ENCODE results near the gene SV2B. TPM values are rescaled to one million over a fixed set of nuclear protein-coding genes. Genes with fewer than 3 reads are reported as not detected.

Gene SV2B
- total and polyA plus RNA-seq, 9 of the 15 experiments (the other 6 are each of a cell fraction or from before 2014, with no cell fraction given) = 0.01 to 0.25 (median 0.11) TPM

DNA sequence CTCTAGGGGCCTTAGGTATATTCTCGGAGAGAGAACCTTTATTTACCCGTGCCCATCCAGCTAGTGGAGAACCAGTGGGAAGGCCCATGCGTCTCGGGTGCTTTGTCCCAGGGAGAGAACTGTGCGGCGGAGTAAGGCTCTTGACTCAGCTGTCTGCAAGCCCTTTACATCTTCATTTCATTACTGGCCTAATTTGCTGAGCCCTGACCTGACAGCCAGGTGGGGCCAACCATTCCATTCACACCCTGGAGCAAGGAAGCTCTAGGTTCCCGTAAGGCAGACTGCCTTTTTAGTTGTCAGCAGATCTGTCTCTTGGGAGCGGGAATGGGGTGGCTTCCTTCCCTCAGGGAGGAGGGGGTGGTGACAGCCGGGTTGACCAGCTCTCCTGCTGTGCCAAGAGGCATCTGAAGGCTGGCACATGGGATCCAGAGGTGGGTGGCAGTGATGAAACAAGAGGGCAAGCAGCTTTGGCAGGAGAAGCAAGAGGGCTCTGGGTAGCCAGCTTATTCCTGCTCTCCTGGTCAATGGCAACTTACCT, 36.4 kb downstream of the SV2B start (continued):
- TF ChIP-seq, protein P1, sequence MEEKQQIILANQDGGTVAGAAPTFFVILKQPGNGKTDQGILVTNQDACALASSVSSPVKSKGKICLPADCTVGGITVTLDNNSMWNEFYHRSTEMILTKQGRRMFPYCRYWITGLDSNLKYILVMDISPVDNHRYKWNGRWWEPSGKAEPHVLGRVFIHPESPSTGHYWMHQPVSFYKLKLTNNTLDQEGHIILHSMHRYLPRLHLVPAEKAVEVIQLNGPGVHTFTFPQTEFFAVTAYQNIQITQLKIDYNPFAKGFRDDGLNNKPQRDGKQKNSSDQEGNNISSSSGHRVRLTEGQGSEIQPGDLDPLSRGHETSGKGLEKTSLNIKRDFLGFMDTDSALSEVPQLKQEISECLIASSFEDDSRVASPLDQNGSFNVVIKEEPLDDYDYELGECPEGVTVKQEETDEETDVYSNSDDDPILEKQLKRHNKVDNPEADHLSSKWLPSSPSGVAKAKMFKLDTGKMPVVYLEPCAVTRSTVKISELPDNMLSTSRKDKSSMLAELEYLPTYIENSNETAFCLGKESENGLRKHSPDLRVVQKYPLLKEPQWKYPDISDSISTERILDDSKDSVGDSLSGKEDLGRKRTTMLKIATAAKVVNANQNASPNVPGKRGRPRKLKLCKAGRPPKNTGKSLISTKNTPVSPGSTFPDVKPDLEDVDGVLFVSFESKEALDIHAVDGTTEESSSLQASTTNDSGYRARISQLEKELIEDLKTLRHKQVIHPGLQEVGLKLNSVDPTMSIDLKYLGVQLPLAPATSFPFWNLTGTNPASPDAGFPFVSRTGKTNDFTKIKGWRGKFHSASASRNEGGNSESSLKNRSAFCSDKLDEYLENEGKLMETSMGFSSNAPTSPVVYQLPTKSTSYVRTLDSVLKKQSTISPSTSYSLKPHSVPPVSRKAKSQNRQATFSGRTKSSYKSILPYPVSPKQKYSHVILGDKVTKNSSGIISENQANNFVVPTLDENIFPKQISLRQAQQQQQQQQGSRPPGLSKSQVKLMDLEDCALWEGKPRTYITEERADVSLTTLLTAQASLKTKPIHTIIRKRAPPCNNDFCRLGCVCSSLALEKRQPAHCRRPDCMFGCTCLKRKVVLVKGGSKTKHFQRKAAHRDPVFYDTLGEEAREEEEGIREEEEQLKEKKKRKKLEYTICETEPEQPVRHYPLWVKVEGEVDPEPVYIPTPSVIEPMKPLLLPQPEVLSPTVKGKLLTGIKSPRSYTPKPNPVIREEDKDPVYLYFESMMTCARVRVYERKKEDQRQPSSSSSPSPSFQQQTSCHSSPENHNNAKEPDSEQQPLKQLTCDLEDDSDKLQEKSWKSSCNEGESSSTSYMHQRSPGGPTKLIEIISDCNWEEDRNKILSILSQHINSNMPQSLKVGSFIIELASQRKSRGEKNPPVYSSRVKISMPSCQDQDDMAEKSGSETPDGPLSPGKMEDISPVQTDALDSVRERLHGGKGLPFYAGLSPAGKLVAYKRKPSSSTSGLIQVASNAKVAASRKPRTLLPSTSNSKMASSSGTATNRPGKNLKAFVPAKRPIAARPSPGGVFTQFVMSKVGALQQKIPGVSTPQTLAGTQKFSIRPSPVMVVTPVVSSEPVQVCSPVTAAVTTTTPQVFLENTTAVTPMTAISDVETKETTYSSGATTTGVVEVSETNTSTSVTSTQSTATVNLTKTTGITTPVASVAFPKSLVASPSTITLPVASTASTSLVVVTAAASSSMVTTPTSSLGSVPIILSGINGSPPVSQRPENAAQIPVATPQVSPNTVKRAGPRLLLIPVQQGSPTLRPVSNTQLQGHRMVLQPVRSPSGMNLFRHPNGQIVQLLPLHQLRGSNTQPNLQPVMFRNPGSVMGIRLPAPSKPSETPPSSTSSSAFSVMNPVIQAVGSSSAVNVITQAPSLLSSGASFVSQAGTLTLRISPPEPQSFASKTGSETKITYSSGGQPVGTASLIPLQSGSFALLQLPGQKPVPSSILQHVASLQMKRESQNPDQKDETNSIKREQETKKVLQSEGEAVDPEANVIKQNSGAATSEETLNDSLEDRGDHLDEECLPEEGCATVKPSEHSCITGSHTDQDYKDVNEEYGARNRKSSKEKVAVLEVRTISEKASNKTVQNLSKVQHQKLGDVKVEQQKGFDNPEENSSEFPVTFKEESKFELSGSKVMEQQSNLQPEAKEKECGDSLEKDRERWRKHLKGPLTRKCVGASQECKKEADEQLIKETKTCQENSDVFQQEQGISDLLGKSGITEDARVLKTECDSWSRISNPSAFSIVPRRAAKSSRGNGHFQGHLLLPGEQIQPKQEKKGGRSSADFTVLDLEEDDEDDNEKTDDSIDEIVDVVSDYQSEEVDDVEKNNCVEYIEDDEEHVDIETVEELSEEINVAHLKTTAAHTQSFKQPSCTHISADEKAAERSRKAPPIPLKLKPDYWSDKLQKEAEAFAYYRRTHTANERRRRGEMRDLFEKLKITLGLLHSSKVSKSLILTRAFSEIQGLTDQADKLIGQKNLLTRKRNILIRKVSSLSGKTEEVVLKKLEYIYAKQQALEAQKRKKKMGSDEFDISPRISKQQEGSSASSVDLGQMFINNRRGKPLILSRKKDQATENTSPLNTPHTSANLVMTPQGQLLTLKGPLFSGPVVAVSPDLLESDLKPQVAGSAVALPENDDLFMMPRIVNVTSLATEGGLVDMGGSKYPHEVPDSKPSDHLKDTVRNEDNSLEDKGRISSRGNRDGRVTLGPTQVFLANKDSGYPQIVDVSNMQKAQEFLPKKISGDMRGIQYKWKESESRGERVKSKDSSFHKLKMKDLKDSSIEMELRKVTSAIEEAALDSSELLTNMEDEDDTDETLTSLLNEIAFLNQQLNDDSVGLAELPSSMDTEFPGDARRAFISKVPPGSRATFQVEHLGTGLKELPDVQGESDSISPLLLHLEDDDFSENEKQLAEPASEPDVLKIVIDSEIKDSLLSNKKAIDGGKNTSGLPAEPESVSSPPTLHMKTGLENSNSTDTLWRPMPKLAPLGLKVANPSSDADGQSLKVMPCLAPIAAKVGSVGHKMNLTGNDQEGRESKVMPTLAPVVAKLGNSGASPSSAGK (IDR thresholded peaks at IDR 0.05) = no peak
- TF ChIP-seq, protein P2, sequence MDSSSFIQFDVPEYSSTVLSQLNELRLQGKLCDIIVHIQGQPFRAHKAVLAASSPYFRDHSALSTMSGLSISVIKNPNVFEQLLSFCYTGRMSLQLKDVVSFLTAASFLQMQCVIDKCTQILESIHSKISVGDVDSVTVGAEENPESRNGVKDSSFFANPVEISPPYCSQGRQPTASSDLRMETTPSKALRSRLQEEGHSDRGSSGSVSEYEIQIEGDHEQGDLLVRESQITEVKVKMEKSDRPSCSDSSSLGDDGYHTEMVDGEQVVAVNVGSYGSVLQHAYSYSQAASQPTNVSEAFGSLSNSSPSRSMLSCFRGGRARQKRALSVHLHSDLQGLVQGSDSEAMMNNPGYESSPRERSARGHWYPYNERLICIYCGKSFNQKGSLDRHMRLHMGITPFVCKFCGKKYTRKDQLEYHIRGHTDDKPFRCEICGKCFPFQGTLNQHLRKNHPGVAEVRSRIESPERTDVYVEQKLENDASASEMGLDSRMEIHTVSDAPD (CRISPR knock-in tag; IDR thresholded peaks at IDR 0.05) = no peak
- TF ChIP-seq BCLAF1 (IDR thresholded peaks at IDR 0.05; ENCODE audit: borderline replicate concordance in 1 of 2, control insufficient read depth in 1 of 2, low read depth in 2 of 2, low read length in 1 of 2) (no peak), RHOXF2B (CRISPR knock-in tag; conservative IDR thresholded peaks at IDR 0.05) (no peak), PTRF (tag; IDR thresholded peaks at IDR 0.05) (no peak), ZNF217 (CRISPR knock-in tag; IDR thresholded peaks at IDR 0.05) (no peak), SMARCE1 (IDR thresholded peaks at IDR 0.05) (no peak), FOXA3 (CRISPR knock-in tag; conservative IDR thresholded peaks at IDR 0.05 in 1 of 2, IDR thresholded peaks at IDR 0.05 in 1 of 2) (no peak), ZBTB17 (CRISPR knock-in tag; IDR thresholded peaks at IDR 0.05) (no peak), YBX1 (IDR thresholded peaks at IDR 0.05) (no peak), ZNF766 (CRISPR knock-in tag; conservative IDR thresholded peaks at IDR 0.05) (no peak)

Data from K562 (cell line).